SU-DHL-6 (cell line): ENCODE data around the gene PMS2.
"Not testable (repeated sequence)": the region's sequence is repeated elsewhere in the genome, so short reads cannot be mapped to it uniquely, and the experiment has no call there.

ENCODE experiments used
- EZH2phosphoT487 ChIP-seq: fragments of 200-600 bp; sonication (generic), shearing (Covaris generic); conservative IDR thresholded peaks from 2 replicates; pipeline ENCODE4 v1.6.1; 2018; ENCODE audit warnings: mild to moderate bottlenecking, antibody characterized with exemption, low read length, moderate library complexity, mixed read lengths
- TF ChIP-seq, protein P1 (sequence below): fragments of 200-600 bp; sonication (generic); IDR thresholded peaks from one replicate; pipeline ENCODE4 v1.5.1; 2017; ENCODE audit warnings: antibody characterized with exemption, mild to moderate bottlenecking, low read length, moderate library complexity; ENCODE audit not compliant: insufficient read depth, poor library complexity, severe bottlenecking

DNA sequence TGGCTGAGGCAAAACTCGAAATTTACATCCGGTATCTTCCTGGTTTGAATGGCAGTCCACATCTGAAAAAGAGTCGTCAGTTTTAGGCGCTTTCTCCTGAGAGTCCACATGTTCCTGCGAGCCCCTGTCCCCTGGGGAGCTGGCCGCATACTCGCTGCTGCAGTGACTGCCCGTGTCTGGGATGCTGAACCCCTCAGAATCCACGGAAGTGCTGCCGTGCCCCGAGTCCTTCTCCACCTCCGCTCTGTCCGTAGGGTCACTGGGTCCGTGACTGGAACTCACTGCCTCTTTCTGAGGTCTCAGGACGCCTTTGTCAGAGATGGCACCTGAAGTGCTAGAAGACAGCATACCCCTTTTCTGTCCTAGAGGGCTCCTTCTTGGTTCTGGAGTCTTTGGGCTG is 21.8 kb downstream of the PMS2 start:
- TF ChIP-seq, protein P1, sequence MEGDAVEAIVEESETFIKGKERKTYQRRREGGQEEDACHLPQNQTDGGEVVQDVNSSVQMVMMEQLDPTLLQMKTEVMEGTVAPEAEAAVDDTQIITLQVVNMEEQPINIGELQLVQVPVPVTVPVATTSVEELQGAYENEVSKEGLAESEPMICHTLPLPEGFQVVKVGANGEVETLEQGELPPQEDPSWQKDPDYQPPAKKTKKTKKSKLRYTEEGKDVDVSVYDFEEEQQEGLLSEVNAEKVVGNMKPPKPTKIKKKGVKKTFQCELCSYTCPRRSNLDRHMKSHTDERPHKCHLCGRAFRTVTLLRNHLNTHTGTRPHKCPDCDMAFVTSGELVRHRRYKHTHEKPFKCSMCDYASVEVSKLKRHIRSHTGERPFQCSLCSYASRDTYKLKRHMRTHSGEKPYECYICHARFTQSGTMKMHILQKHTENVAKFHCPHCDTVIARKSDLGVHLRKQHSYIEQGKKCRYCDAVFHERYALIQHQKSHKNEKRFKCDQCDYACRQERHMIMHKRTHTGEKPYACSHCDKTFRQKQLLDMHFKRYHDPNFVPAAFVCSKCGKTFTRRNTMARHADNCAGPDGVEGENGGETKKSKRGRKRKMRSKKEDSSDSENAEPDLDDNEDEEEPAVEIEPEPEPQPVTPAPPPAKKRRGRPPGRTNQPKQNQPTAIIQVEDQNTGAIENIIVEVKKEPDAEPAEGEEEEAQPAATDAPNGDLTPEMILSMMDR: not testable (repeated sequence)
- TF ChIP-seq EZH2phosphoT487: not testable (repeated sequence)
